HG03064 (cell line): ENCODE measurements around the gene GABRR3.

Experiments used
- ATAC-seq: cut with Tn5 transposase; IDR thresholded peaks from one replicate; pipeline ENCODE4 v1.9.1; 2021; ENCODE audit warnings: low read depth; ENCODE audit not compliant: unreplicated experiment

GABRR3 gene

DNA sequence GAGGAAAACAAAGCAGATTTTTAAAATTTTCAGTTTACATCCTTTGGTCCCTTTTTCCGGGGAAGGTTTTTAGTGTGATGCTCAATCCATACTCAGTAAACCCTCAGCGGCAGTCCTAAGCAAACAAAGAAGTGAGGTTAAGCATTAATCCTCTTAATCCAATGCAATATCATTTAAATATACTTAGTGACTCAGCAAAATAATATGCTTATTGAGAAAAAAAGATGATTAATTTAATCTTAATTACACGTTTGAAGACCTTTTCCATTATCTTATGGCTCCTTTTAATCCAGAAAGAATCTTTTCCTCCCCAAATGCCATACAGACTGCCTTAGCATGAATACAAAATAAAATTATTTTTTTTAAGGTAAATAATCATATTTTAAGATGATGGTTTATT lies at the start of gene GABRR3:
Gene GABRR3 (minus strand): TSS at position 108 of the 400 bp plus-strand sequence. CDS start 328 bp downstream, outside the sequence.
- no peak for ATAC-seq

DNA sequence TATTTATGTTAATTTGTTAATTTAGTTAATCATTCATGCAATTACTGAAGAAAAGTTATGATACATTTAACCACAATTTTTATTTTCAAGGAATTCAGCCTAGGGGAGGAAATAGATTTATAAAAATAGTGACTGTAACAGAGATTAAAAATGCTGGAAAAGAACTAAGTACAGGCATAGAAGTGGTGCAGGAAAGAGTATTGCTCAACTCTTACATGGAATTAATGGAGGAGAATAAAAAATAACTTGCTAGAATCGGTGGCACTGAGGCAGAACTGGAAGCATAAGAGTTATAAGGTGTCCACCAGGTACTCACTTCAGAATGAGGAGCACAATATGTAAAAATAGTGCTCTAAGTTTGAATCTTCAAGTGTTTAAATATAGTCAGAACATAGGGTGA lies 38.4 kb upstream of the GABRR3 start:
- no peak for ATAC-seq

DNA sequence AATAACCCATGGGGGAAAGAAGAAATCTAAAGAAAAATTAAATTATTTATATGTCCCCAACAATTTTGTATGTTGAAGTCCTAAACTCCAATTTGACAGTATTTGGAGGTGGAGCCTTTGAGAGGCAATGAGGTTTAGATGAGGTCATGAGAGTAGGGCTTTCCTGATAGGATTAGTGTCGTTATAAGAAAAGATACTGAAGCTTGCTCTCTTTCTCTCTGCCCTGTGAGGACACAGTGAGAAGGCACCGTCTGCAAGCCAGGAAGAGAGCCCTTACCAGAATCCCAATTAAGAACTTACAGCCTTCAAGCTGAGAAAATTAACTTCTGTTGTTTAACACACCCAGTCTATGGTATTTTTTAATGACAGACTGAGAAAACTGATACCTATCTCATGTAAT lies 35.7 kb upstream of the GABRR3 start:
- ATAC-seq: no peak

DNA sequence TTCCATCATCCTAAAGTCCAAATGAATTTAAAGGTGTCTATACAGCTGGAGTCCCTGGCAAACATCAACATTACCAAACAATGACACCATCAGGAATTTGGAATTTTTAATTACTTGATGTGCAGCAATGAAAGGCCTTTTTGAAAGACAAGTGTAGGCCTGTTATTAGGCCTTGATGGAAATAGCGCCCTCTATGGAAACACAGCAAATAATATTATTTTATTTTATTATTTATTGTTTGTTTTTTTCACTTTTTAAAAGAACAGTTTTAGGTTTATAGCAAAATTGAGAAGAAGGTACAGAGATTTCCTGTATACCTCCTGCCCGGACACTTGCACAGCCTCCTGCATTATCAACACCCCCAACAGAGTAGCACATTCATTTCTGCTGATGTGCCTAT lies 33.7 kb upstream of the GABRR3 start:
- no peak for ATAC-seq

DNA sequence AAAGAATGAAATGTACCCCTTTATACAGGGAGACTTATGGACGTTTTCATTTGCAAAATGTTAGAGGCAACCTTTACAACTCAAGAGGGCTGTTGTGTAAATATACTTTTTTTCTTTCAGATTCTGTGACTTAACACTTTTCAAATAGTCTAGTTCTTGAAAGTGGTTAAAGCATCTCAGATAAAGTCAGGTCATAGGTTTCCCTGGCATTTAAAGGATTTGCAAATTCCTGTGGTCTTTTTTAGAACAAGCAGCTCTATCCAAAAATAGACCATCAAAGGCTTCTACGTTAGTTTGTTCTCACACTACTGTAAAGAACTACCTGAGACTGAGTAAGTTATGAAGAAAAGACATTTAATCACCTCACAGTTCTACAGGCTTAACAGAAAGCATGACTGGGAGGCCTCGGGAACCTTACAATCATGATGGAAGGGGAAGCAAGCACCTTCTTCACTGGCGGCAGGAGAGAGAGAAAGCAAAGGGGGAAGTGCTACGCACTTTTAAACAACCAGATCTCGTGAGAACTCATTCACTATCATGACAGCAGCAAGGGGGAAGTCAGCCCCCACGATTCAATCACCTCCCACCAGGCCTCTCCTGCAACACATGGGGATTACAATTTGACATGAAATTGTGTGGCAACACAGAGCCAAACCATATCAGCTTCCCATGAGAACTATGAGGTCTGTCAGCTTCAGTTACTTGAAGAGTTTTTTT lies 23.3 kb upstream of the GABRR3 start:
- no peak for ATAC-seq

DNA sequence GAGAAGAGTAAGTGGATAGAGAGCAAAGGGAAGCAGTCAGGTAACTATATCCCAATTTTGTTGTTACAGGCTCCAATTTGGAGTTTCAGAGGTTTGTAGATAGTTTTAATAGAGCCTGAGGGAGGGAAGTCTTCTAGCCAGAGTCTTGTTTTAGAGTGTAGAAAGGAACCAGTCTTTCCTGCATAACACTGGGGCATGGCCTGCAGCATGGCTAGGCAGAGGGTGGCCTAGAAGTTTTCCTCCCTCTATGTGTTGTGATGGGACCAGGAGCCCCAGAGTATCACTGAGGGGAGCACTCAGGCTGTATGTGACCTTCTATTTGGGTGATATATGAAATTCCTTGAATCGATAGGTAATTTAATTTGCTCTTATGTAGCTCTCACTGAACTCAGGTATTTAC lies 22.5 kb upstream of the GABRR3 start:
- no peak for ATAC-seq

DNA sequence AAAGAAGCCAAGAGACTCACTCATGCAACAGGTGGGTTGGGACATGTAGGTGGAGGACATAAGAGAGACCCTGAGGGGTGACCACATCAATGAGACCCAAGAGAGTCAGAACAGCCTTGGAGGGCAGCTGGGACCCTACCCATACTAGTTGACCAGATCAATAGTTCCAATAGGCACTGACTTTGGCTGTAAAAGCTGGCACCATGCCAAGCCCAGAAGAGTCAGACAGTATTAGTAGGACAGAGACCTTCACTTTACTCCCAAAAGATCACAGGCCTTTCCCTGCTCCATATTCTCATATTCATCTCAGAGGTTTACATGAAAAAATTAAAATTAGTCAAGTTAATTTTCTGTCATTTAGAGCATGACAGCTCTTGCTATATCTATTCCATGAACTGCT lies 20.9 kb upstream of the GABRR3 start:
- ATAC-seq: no peak

DNA sequence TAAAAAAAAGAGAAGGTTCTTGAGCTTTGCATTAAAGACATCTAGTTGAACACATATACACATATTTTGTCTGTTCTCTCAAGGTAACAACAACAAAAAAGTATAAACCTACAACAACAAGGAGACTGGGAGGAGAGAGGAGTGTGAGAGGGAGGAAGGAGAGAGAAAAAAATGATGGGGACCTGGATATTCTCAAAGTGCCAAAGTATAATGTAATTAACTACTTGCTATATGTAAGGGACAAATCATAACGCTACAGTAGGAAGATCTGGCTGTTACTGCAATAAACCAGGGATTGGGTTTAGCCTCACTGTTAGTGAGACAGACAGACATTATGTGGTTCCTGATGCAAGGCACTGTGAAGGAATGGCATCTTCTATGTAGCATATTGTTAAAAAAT lies 14.2 kb upstream of the GABRR3 start:
- ATAC-seq: no peak

DNA sequence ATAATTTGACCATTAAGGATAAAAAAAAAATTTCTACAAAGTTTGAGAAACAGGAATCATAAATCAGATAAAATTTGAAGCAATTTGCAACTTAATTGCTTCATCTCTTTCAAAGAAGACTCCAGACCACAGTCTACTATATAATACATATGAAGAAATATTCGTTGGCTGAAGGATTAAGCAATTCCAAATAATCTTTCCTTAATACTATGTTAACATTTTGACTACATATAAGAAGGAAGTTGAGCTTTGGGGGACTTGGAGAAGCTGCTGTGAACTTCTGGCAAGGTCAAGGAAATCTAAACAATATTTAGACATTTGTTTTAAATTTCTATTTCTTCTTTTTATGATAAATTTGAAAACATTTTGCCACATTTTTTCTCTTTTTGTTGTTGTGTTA lies 13.5 kb upstream of the GABRR3 start:
- ATAC-seq: no peak

DNA sequence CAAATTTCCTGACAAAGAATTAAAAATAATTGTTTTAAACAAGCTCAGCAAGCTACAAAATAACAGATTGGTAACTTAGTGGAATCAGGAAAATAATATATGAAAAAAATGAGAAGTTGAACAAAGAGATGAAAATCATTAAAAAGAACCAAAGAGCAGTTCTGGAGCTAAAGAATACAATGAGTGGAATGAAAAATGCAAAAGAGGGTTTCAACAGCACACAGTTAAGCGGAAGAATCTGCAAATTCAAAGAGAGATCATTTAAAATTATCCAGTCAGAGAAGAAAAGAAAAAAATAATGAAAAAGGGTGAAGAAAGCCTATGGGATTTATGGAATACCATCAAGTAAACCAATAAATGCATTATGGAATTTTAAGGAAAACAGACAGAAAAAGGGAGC lies 6.2 kb upstream of the GABRR3 start:
- no peak for ATAC-seq

DNA sequence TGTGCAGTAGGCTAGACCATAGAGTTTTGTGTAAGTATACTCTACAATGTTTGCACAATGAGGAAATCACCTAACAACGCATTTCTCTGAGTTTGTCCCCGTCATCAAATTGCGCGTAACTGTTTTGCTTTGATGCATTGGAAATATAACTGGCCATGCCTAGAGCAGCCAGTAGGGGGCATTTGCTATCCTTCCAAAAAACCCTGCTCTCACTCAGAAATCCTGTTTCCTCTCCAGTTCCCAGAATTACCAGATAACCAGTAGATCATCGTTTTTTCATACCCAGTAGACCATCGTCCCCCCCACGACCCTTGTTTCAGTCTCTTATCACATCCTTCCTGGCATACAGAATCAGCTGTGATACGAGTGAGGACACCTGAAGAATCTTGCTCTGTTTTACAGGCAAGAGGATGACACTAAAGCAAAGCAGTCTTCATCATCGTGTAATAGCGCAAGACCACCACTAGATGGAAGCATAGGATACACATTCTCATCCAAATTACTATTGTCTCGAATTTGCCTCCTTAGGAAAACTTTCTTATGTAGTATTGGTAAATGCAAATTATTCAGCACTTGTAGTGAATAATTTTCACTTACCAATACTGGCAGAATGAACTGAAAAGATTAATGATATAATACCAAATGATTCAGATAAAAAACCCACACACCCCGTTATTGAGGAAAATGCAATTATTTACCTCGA lies 4.4 kb upstream of the GABRR3 start:
- peak; percentile 98 for ATAC-seq

DNA sequence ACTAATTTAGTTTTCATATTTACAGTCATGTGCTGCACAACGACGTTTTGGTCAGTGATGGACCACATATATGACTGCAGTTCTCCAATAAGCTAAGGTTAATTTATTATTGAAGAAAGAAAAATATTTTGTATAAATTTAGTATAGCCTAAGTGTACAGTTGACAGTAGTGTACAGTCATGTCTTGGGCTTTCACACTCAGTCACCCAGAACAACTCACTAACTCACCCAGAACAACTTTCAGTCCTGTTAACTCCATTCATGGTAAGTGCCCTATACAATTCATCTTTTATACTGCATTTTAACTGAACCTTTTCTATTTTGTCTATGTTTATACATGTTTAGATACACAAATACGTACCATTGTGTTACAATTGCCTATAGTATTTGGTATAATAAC lies 3.8 kb upstream of the GABRR3 start:
- peak; percentile 11 for ATAC-seq

DNA sequence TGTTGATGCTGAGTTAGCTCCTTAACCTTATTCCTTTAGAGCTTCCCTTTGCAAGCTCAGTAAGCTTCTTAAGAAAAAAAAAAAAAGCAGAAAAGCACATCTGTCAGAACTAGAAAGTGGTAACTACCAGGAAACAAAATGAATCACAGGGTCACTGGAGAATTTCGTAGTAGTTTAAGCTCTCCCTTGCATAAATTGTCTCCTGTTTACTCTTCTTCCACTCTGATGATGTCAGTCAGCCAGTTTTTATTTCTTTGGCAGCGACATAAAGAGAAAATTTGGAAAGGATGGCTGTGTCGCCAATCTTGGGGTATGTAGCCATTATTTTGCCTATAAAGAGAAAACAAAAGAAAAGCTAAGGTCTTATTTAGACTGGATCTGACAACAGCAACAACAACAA lies 3.2 kb upstream of the GABRR3 start:
- ATAC-seq: no peak

DNA sequence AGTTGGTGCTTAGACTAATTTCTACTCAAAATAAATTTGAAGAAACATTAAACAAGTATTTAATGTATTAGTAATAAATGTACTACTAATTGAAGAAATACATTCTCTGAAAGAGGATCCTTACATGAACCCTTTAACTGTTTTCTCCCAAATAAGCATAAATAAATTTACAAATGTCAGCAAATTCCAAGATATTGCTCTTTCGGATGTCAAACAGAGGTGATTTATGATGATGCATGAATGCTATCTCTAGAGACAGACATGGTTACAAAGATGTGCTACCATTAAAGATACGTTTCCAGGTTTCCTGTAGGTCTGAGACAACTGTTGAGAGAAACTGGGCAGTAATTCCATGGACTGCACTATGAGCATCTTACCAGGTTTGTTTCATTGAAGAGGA lies 629 bp downstream of the GABRR3 start:
- ATAC-seq: no peak

DNA sequence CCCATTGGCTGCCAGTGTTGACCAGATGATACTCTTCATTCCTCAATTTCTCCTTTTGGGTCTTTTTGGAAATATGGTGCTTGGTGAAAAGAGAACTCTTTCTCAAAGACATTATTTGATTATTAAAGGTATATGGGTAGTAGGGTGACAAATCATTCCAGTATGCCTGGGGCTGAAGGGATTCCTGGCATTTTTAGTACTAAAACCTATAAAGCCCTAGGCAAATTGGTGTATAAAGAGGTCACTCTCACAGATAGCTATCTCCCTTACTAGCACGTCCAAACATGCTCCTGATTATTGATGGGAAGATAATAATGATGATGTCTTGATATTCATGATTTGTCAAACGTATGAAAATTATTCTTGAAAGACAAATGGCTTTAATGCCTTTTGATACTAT lies 1.1 kb downstream of the GABRR3 start:
- ATAC-seq: no peak

DNA sequence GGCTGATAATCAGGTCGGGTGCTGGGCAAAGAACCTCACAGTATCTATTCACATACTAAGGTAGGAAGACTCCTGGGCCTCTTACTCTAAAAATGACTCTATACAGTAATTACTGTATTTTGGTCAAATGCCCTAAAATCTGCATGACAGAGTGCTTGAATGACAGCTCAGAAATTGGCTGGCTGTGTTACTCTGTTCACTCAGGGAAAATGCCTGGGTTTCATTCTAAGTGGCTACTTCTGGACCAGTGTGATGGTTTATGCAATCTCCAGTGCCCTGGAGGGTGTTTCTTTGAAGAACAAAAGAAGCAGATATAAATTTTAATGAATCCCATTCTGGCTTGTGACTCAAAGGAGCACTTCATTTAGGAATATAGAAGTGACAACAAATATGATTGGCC lies 2.2 kb downstream of the GABRR3 start:
- ATAC-seq: no peak

DNA sequence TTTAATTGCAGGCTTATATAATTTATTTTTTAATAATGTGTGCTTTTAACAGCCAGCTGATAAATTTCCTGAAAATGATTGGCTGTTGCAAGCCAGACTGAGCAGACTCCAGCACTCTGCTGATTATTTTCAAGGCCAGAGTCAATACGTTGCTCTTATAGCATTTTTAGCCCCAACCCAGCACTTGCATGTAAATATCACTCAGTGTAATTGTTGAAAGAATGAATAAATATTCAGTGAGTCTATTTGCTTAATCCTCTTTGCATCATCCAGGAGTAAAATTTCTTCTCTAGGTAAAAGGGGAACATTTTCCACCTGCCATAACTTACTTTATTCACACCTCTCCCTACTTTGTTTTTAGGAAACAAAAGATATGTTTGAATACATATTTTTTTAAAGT lies 2.9 kb downstream of the GABRR3 start:
- ATAC-seq: no peak

DNA sequence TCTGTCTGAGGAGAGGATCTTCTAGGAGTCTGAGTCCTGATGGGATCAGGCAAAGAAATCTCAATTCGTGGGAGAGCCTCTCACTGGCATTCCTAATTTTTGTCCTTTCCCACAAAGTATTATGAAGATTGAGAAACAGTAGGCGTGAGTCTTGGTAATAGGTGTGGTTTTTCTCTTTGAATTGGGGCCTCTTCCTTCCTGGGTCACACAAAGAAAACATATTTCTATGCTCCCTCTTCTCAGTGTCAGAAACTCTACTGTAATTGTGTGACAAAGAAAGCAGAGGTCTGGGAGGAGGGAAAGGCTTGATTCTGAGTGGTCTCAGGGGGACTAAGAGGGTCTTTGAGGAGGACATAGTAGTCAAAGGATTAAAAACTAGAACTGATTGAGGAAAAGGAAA lies 6.0 kb downstream of the GABRR3 start:
- no peak for ATAC-seq

DNA sequence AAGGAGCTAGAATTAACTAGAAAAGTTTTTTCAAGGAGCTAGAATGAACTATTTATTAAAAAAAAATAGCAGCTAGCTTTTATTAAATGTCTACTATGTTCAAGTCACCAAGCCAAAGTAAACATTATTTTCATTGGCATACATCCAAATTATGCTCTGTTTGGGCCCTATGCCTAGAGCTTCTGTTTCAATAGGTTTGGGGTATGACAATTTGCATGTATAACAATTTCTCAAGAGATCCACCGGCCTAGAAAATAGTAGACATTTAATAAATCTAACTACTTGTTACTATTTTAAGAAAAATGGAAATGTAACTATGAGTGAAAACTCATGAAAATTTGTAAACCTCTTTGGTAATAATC lies 8.0 kb downstream of the GABRR3 start:
- no peak for ATAC-seq

DNA sequence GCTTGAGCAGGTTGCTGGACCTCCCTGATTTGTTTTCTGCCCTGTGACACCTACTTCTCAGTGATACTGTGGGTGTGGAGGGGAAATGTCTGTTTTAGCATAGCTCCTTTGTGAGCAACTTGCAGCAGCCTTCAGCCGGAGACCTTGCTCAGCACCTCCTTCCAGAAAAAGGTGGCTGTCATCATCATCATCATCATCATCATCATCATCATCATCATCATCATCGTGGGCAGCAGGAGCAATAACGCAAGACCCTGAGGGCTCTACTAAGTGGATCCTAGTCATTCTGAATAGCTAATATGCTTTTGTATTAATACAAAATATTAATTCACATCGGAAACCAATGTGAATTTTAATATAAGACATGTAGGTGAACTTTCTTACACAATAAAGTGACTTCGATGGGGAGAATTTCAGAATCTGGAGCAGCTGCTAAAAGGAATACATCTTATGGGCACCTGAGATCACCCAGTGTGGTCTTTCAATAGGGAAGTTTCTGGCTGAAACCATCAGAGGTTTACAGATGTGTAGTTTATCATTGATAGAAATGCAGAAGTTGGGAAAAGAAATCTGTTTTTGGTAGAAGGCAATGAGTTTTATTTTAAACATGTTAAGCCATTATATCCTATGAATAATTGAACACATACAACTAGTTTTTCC lies 8.6 kb downstream of the GABRR3 start:
- ATAC-seq: no peak

DNA sequence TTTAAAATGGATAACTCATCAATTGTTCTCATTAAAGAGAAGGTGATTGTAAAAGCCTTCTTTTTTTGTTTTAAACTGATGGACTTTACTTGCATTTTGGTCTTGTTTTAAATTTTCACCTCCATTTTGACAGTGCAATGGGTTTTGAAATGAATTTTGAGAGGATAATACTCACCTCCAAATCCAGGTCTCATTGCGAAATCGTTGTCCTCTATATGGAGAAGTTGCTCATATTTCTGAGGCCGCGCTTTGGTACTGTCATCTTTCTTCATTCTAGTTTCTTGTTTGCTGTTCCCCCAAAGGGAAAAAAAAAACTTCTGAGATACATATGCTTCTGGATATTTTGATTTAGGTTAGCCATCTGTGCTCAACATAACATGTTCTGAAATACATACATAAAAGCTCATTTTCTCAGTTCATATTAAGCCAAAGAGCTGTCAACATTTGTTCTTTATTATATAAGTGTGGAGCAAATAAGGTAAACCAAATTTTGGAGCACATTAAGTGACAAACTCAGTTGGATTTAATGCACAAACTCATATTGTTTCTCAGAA lies 9.6 kb downstream of the GABRR3 start:
- no peak for ATAC-seq
